AG10803 (cell line): Measurements from ENCODE around the gene CADM1.

Experiments used
- DNase-seq: peaks from one replicate; pipeline ENCODE4 v3.0.0; 2010; ENCODE audit warnings: low read depth
- H3K4me3 ChIP-seq: 2 replicates; pipeline ENCODE4 v1.5.1; 2011; ENCODE audit warnings: mild to moderate bottlenecking, low read length, control low read depth
- TF ChIP-seq, protein P1 (sequence below): conservative IDR thresholded peaks from 2 replicates; pipeline ENCODE4 v1.5.1; 2011; ENCODE audit warnings: mild to moderate bottlenecking, low read length, control low read depth, inconsistent platforms

Gene CADM1

GRCh38 chr11:115379528-115379927 is 124.7 kb downstream of the CADM1 start:
- TF ChIP-seq, protein P1, sequence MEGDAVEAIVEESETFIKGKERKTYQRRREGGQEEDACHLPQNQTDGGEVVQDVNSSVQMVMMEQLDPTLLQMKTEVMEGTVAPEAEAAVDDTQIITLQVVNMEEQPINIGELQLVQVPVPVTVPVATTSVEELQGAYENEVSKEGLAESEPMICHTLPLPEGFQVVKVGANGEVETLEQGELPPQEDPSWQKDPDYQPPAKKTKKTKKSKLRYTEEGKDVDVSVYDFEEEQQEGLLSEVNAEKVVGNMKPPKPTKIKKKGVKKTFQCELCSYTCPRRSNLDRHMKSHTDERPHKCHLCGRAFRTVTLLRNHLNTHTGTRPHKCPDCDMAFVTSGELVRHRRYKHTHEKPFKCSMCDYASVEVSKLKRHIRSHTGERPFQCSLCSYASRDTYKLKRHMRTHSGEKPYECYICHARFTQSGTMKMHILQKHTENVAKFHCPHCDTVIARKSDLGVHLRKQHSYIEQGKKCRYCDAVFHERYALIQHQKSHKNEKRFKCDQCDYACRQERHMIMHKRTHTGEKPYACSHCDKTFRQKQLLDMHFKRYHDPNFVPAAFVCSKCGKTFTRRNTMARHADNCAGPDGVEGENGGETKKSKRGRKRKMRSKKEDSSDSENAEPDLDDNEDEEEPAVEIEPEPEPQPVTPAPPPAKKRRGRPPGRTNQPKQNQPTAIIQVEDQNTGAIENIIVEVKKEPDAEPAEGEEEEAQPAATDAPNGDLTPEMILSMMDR: no peak
- no peak for DNase-seq

DNA sequence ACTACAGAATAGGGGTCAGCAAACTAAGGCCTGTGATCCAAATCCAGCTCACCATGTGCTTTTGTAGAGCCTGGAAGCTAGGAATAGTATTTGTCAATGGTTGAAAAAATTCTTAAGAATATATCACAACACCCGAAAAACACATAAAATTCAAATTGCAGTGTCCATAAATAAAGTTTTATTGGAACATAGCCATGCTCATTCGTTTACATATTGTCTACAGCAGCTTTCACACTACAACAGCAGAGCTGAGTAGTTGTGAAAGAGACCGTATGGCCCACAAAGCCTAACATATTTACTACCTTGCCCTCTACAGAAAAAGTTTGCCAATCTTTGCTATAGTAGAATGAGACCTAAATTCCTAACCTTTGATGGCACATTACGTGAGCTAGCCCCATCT is 125.7 kb downstream of the CADM1 start:
- TF ChIP-seq, protein P1: no peak
- no peak overlapping the region for H3K4me3 ChIP-seq
- no peak for DNase-seq

More at GRCh38 chr11:115379528-115379927, 124.7 kb downstream of the CADM1 start:
- no peak overlapping the region for H3K4me3 ChIP-seq

DNA sequence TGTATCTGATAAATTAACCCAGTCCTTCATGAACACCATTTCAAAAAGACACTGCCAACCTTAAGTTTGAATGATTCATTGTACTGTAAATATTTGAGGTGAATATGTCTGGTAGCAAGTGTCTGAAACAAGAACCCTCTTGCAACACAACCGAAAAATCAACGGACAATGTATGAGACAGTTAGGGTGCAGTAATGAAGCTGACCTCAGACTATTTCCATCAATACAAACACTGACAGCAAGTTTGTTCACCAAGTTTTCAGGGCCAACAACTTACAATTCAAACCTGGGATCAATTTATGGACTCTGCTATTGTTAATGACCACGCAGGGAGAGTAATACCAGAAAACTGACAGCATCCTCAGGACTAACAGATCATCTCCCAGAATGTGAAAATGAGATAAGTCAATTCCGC is 126.3 kb downstream of the CADM1 start:
- TF ChIP-seq, protein P1: no peak
- H3K4me3 ChIP-seq: no peak overlapping the region
- DNase-seq: no peak

GRCh38 chr11:115368616-115369015 is 135.6 kb downstream of the CADM1 start:
- no peak overlapping the region for H3K4me3 ChIP-seq
- no peak for DNase-seq
- TF ChIP-seq, protein P1: no peak

DNA sequence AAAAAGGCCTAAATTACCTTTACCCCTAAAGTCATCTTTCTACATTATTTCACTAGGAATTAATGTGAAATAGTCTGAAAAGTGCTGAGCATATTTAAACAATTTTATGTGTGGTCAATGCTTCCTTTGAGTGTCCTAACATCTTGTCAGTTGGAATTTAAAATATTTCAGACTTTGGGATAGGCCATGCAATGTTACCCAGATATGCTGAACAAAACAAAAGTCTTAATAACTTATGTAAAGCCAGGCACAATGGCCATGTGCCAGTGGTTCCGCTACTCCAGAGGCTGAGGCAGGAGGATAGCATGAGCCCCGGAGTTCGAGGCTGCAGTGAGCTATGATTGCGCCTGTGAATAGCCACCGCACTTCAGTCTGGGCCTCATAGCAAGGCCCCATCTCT is 137.4 kb downstream of the CADM1 start:
- peak; percentile 29 for DNase-seq
- H3K4me3 ChIP-seq: no peak overlapping the region
- TF ChIP-seq, protein P1: no peak

GRCh38 chr11:115365907-115366306 is 138.3 kb downstream of the CADM1 start:
- DNase-seq: no peak
- TF ChIP-seq, protein P1: no peak
- H3K4me3 ChIP-seq: no peak overlapping the region

DNA sequence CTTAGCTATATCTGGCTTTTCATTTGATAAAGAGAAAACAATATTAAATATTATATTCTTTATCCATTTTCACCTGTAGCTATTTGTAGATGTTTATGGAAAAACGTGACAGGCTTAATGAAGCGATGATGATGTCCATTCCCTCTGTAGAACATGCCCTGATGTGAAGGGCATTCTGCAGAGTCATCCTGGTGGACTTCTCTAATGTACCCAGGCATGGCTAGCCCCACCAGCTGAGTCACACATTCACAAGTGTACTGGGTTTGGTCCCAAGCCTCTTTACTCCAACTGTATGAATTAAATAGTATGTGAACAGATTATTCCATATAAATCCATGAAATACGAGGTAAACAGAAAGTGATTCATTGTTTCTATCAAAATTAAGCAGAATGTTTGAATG is 139.3 kb downstream of the CADM1 start:
- TF ChIP-seq, protein P1: no peak
- DNase-seq: no peak
- no peak overlapping the region for H3K4me3 ChIP-seq
